ENCODE data around the gene SLC41A2. TPM values are rescaled to one million over a fixed set of nuclear protein-coding genes. Genes with fewer than 3 reads are reported as not detected.

Gene SLC41A2
- polyA plus RNA-seq, 10 donors = 2.7 to 6.6 (median 3.7) TPM

DNA sequence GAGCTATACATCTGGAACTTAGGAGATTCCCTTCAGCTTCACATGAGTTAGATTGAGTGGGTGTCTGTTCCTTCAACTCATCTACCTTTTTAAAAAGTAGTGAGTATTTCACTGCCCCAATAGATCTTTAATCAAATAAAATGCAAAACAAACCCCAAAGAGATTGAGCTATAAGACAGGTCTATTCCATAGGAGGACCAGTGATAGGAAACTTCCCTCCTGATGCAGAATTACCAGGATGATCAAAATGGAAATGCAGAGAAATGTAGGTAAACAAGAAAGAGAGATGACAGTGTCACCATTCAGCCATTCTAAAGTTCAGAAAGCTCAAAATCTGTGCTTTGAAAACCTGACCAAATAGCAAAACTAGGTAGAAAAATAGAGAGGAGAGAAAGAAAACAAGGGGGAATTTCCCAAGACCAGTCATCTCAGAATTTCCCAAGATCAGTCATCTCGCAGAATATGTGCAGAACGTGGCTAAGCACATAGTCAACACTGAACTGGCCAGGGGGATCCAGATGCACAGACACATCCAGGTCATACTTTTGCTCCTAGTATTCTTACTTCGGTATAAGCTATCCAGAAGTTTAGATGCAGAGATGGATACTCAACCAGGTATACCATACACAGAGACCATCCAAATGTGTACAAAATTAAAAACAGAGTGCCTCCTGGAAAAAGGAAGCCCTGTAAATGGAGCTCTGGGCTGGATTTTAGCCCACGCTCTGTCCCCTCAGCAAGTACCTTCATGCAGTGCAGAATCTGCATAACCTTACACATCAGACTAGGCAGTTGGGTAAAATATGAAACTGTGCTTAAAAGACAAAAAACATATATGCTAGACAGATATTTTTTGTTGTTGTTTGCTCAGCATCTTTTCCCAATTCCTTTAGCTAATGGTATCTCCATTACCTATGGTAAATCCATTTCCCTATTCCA is 27.4 kb downstream of the SLC41A2 start:
- no peak for DNase-seq

DNA sequence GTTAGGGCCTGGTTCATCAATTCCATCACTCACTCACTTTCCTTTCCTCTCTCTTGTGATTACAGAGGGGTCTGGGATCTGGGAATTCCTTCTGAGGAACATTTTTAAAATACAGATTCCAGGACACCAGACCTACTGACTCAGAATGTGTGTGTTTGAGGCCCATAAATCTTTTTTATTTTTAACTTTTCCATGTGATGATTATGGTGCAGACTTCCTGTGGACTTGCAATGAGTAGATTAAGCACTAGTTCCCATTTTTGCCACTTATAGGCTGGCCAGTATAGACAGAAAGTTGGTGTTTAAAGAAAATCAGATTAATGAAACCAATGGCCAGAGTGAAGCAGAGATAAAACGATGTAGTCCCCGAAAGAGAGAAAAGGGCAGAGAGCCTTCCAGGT is 28.1 kb downstream of the SLC41A2 start:
- no peak for DNase-seq

DNA sequence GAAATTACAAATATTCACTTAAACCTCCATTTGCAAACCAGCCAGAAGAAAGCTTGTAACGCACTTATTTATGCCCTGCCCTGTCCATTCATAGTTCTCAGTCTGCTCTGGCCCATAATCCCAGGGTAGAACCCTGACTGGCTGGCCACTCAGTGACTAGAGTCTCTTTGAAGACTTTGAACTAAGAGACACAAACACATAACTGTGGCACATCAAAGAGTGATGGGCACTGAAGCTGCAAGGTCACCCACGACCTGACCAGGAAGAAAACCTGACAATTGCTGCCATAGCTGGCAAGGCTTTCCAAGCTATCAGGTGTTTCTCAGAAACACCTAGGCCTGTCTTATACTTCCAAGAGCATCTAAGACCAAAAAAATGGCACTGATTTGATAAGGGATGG is 28.7 kb downstream of the SLC41A2 start:
- DNase-seq = no peak

DNA sequence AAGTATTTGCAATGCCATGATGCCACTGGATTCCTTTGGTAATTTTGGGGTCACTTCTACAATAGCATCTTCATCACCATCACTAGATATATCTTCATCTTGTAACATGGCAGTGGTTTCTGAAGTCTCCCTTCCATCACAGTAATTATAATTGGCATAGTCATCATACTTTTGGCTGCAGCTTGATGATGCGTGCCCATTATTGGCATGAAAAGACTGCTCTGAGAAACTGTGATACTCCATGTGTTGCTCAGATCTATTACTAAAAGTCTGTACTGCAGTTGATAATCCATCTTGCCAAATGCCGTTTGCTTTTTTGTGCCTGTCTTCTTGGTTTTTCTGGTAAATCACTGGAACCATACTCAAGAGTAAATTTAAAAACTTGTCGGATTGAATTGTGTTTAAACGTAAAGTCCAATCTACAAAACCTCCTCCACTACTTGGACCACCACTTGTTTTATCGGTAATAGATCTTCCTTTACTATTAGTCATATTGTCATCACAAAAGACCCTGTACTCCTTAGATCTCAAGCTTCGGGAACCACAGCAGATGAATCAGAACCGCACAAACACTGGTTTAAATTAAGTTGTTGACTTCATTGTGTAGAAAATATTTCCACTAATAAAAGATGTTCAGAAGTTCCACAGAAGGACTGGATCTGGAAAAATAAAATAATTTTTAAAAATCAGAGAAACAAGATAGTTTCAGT is 29.9 kb downstream of the SLC41A2 start:
- DNase-seq = no peak

DNA sequence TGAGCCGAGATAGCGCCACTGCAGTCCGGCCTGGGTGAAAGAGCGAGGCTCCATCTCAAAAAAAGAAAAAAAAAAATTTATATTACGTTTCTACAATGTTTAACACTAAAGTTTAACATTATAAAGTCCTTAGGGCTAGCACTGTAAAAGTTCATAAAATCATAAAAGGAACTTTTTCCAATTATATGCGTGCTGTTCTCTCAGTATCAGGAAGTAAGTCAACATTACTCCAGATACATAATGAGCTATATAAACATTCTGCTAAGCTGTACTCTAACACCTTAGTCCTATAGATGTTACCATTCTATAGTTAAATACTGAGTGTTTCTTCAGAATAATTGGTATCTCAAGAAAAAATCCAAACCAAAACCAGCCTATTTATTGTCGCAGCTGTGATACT is 32.6 kb downstream of the SLC41A2 start:
- no peak for DNase-seq

DNA sequence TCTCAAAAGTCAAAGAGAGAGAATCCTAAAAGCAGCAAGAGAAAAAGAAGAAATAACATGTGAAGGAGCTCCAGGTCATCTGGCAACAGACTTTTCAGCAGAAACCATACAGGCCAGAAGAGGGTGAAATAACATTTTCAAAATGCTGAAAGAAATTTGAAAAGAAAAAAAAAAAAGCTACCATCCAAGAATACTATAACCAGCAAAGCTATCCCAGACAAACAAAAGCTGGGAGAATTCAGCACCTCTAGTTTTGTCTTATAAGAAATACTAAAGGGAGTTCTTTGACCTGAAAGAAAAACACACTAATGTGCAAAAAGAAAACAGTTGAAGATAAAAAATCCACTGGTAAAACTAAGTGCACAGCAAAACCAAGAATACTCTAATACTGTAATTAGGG is 36.8 kb downstream of the SLC41A2 start:
- DNase-seq = no peak

DNA sequence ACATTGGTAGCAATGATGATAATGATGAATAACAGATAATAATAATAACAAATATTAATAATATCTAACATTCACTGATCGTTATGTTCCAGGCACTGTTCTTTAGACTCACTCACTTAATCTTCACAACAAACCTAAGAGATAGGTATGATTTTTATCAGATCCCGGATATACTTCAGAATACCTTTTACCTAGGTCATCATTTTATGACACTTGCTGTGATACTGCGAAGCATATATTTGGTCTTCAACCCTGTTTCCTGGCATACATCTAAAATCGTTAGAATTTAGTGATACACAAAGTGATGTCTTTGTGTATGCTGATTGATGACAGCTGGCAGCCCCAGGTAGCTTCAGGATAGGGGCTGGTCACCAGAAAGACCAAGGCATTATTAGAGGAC is 46.1 kb downstream of the SLC41A2 start:
- DNase-seq = no peak

DNA sequence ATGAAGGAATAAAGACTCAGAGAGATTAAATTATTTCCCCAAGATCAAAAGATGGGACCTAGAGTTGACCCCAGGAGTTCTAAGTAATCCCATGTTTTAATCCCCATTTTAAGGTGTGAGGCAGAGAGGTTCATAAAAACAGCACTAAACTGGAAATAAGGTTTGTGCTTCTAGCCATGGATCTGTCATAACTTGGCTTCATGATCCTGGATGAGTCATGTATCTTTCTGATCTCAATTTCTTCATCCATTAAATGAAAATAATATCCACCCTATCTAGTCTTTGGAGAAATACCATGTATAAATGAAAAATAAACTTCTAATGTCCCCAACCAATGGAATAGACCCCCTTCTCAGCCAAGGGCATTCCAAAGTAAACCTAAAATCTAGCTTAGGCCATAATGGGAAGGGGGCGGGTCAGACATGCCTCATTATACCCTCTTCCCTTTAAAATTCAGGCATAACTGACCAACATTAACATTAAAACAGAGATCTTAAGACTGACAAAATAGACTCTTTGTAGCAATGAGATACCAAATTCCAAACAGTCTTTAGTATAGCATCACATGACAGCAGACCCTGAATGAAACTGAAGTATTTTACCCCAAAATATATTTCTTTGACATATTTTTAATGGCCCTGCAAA is 47.8 kb downstream of the SLC41A2 start:
- DNase-seq = peak in 2 of 3 donors; percentile 9 to 22

DNA sequence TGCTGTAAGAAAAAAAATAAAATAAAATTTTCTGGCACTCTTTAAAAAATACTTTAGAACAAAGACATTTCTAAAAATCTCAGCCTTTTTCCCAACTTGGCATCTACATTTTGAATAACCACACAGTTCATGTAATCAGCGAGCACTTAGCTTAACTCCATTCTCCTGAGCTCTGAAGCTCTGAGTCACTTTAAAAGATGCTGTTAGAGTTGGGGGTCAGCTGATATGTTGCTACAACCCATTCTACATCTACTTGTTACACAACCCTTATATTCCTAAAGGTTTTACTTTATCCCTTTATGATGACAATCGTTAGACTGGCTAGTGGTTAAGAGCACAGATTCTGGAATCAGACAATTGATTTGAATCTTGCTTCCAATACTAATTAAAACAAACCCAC is 48.3 kb downstream of the SLC41A2 start:
- DNase-seq = no peak

Other genes with a start within 250 kb of the SLC41A2 start
- 10 to 100 TPM in 7 of 10 donors, 1 to 10 TPM in 3; 8.9 to 13.3 (median 10.7) TPM for gene NOPCHAP1, start 28.0 kb upstream of the SLC41A2 start, polyA plus RNA-seq (ENCODE audit: insufficient read length in 10 of 10)
- 10 to 100 TPM in 4 of 10 donors, 1 to 10 TPM in 6; 5.2 to 10.7 (median 9.0) TPM for gene ALDH1L2, start 126.2 kb upstream of the SLC41A2 start, polyA plus RNA-seq (ENCODE audit: insufficient read length in 10 of 10)
- gene WASHC4, start 149.4 kb upstream of the SLC41A2 start, polyA plus RNA-seq (ENCODE audit: insufficient read length in 10 of 10) = 10 to 100 TPM; 24.0 to 48.9 (median 35.5) TPM

Measured in muscle of back (tissue), 11 donors.